Endothelial cell of umbilical vein (primary cell): ENCODE data around the gene UBASH3A. TPM values are rescaled to one million over a fixed set of nuclear protein-coding genes. Genes with fewer than 3 reads are reported as not detected.

Experiments
- BruUV-seq: library from RNA; stranded (reverse); fragments of 400-500 nt; replicated peaks from 2 replicates; lab custom pipeline; 2021; lab: Mats Ljungman, UMichigan
- CTCF ChIA-PET: fragments of 300-600, 350-600 bp; sonication (Branson Sonifier 250); formaldehyde crosslinking; loops from one replicate; lab custom pipeline; 2021; ENCODE audit warnings: antibody characterized with exemption, inconsistent platforms; lab: Charles Lee
- POLR2A ChIA-PET: fragments of 300-600, 350-600 bp; sonication (Branson Sonifier 250); formaldehyde crosslinking; loops from one replicate; lab custom pipeline; 2021; ENCODE audit warnings: antibody characterized with exemption, inconsistent platforms; lab: Charles Lee
- DNase-seq: peaks from one replicate; pipeline ENCODE4 v3.0.0-alpha.2; 2011; ENCODE audit warnings: low read depth, low spot score
- FAIRE-seq: peaks from 2 replicates; lab custom pipeline; 2011; peaks lifted over from hg19 to GRCh38; lab: Jason Lieb, UNC
- H2AFZ ChIP-seq: 2 replicates; pipeline ENCODE4 v1.6.0; 2012; ENCODE audit warnings: low read depth, low read length, control low read depth, inconsistent platforms
- H3K27ac ChIP-seq: 2 replicates; pipeline ENCODE4 v1.5.1; 2011; ENCODE audit warnings: low read depth, mild to moderate bottlenecking, control low read depth, low read length, moderate library complexity; ENCODE audit not compliant: insufficient read depth
- H3K27me3 ChIP-seq, 2 experiments: 2 replicates each; pipeline versions ENCODE4 v1.6.0 to v1.6.1; 2011; ENCODE audit warnings: low read length in 2 of 2, mixed read lengths in 1 of 2; ENCODE audit not compliant: control insufficient read depth in 2 of 2, insufficient read depth in 2 of 2
- H3K36me3 ChIP-seq, 2 experiments: 2 replicates in 1 of 2; 3 replicates in 1 of 2; pipeline ENCODE4 v1.5.1; 2011; ENCODE audit warnings: low read length in 2 of 2, mild to moderate bottlenecking in 1 of 2, moderate library complexity in 1 of 2; ENCODE audit not compliant: control insufficient read depth in 2 of 2, insufficient read depth in 2 of 2; ENCODE audit errors: extremely low read depth in 1 of 2
- H3K4me1 ChIP-seq: 3 replicates; pipeline ENCODE4 v1.5.1; 2011; ENCODE audit warnings: mild to moderate bottlenecking, low read length; ENCODE audit not compliant: control insufficient read depth, insufficient read depth; ENCODE audit errors: extremely low read depth
- H3K4me2 ChIP-seq: 2 replicates; pipeline ENCODE4 v1.6.1; 2011; ENCODE audit warnings: low read length, control low read depth, mixed read lengths; ENCODE audit not compliant: insufficient read depth
- H3K4me3 ChIP-seq, 3 experiments: fragments of 200-600 bp in 1 of 3; sonication (generic), shearing (Covaris generic) in 1 of 3; replicated peaks in 1 of 3; 2 replicates each; pipeline ENCODE4 v1.5.1; 2011 to 2016; ENCODE audit warnings: control low read depth in 3 of 3, low read length in 3 of 3, mild to moderate bottlenecking in 2 of 3, inconsistent platforms in 1 of 3, low read depth in 1 of 3, moderate library complexity in 1 of 3; ENCODE audit not compliant: insufficient read depth in 1 of 3
- H3K79me2 ChIP-seq: 2 replicates; pipeline ENCODE4 v1.6.0; 2012; ENCODE audit warnings: low read length, inconsistent platforms; ENCODE audit not compliant: control insufficient read depth, insufficient read depth
- H3K9ac ChIP-seq: replicated peaks from 2 replicates; pipeline ENCODE3; 2011; ENCODE audit warnings: low read length, control low read depth; ENCODE audit not compliant: insufficient read depth; ENCODE audit errors: extremely low read depth
- H3K9me1 ChIP-seq: replicated peaks from 3 replicates; pipeline ENCODE4 v1.6.0; 2011; ENCODE audit warnings: mild to moderate bottlenecking, low read length; ENCODE audit not compliant: control insufficient read depth, insufficient read depth; ENCODE audit errors: extremely low read depth
- H3K9me3 ChIP-seq: replicated peaks from 2 replicates; pipeline ENCODE4 v1.5.1; 2012; ENCODE audit warnings: low read length, inconsistent platforms; ENCODE audit not compliant: control insufficient read depth, insufficient read depth
- H4K20me1 ChIP-seq: replicated peaks from 2 replicates; pipeline ENCODE3; 2011; ENCODE audit warnings: mild to moderate bottlenecking, low read length; ENCODE audit not compliant: control insufficient read depth, insufficient read depth; ENCODE audit errors: extremely low read depth
- EZH2 ChIP-seq: IDR thresholded peaks from 2 replicates; pipeline ENCODE4 v1.6.1; 2012; ENCODE audit warnings: borderline replicate concordance, low read depth, mild to moderate bottlenecking, moderate library complexity, low read length, inconsistent platforms; ENCODE audit not compliant: severe bottlenecking
- FOS ChIP-seq: IDR thresholded peaks from 2 replicates; pipeline ENCODE4 v1.6.1; 2011; ENCODE audit warnings: mild to moderate bottlenecking, low read length, moderate library complexity, borderline replicate concordance; ENCODE audit not compliant: insufficient read depth
- GATA2 ChIP-seq: IDR thresholded peaks from 2 replicates; pipeline ENCODE4 v1.7.0; 2011; ENCODE audit warnings: low read depth, mild to moderate bottlenecking, moderate library complexity, mixed read lengths, low read length; ENCODE audit not compliant: insufficient read length, insufficient read depth
- JUN ChIP-seq: IDR thresholded peaks from 2 replicates; pipeline ENCODE4 v1.6.1; 2011; ENCODE audit warnings: borderline replicate concordance, low read depth; ENCODE audit not compliant: insufficient read length, insufficient read depth
- MAX ChIP-seq: IDR thresholded peaks from 2 replicates; pipeline ENCODE4 v1.6.1; 2011; ENCODE audit not compliant: insufficient read depth, insufficient read length
- MYC ChIP-seq: IDR thresholded peaks from one replicate; pipeline ENCODE4 v1.6.1; 2011; ENCODE audit warnings: mild to moderate bottlenecking, low read depth, low read length
- POLR2A ChIP-seq: IDR thresholded peaks from 2 replicates; pipeline ENCODE4 v1.6.1; 2012; ENCODE audit warnings: low read depth, mild to moderate bottlenecking, control low read depth, low read length
- POLR2AphosphoS5 ChIP-seq: IDR thresholded peaks from 2 replicates; pipeline ENCODE4 v1.6.1; 2012; ENCODE audit warnings: low read depth, mild to moderate bottlenecking, control low read depth, low read length, moderate library complexity; ENCODE audit not compliant: insufficient read depth
- dilution Hi-C: fragments of 300-500 bp; cut with MboI; formaldehyde crosslinking; loops from one replicate; pipeline ENCODE4 v1.15.0; 2019; ENCODE audit warnings: low sequenced_read_pairs; ENCODE audit not compliant: extremely low pct_ligation_motif_present
- intact Hi-C: fragments of 100-400 bp; cut with micrococcal nuclease; formaldehyde crosslinking; loops from one replicate; pipeline ENCODE4 v1.10.0; 2022
- polyA plus RNA-seq, 4 experiments: library from polyadenylated mRNA; depleted of rRNA in 3 of 4; stranded (reverse) in 3 of 4; unstranded in 1 of 4; fragments of >200 nt; gene quantifications; 2 replicates each; pipeline versions ENCODE4 v1.2.1 to v1.2.3, GENCODE V29; 2011 to 2012; ENCODE audit warnings: missing spikeins in 1 of 4
- total RNA-seq: library from RNA; stranded (reverse); gene quantifications from 2 replicates; pipeline ENCODE4 v1.2.3, GENCODE V29; 2021
- TF ChIP-seq, protein P1 (sequence below), 2 donors: IDR thresholded peaks; 1 replicate in 1 of 2; 2 replicates in 1 of 2; pipeline ENCODE4 v1.5.1; 2011; ENCODE audit warnings: low read length in 2 of 2, mild to moderate bottlenecking in 2 of 2, moderate library complexity in 2 of 2, control low read depth in 1 of 2, inconsistent platforms in 1 of 2, low read depth in 1 of 2; ENCODE audit not compliant: insufficient read depth in 1 of 2; ENCODE audit errors: extremely low read depth in 1 of 2

The UBASH3A gene
- total and polyA plus RNA-seq, 2 donors (not counting 3 experiments of a cell fraction or from before 2014, with no cell fraction given) = not detected

GRCh38 chr21:42496120-42496838 lies 92.6 kb downstream of the UBASH3A start, which contains the start of gene RSPH1:
TSS of gene RSPH1 (minus strand) at chr21:42496224. CDS start at chr21:42496186, 38 bp downstream.
- H4K20me1 ChIP-seq = no peaks in the 10 kb centered on the region
- FAIRE-seq (peak; percentile 99), DNase-seq (peak; percentile 99)
- peaks cover 6 to 7% of the 10 kb centered on the region in 2 experiments for H3K27me3 ChIP-seq
- TF ChIP-seq EZH2 (no peak), POLR2A (no peak), JUN (no peak), MYC (no peak), POLR2AphosphoS5 (no peak), FOS (no peak), GATA2 (no peak), MAX (no peak)
- TF ChIP-seq, protein P1, sequence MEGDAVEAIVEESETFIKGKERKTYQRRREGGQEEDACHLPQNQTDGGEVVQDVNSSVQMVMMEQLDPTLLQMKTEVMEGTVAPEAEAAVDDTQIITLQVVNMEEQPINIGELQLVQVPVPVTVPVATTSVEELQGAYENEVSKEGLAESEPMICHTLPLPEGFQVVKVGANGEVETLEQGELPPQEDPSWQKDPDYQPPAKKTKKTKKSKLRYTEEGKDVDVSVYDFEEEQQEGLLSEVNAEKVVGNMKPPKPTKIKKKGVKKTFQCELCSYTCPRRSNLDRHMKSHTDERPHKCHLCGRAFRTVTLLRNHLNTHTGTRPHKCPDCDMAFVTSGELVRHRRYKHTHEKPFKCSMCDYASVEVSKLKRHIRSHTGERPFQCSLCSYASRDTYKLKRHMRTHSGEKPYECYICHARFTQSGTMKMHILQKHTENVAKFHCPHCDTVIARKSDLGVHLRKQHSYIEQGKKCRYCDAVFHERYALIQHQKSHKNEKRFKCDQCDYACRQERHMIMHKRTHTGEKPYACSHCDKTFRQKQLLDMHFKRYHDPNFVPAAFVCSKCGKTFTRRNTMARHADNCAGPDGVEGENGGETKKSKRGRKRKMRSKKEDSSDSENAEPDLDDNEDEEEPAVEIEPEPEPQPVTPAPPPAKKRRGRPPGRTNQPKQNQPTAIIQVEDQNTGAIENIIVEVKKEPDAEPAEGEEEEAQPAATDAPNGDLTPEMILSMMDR (IDR thresholded peaks at IDR 0.05; ENCODE audit: extremely low read depth in 1 of 2, insufficient read depth in 1 of 2, low read depth in 1 of 2, low read length in 2 of 2) = no peak
- POLR2A ChIA-PET = no interaction called here
- BruUV-seq = no TSS peak
- H3K4me3 ChIP-seq = peak within 1 kb of the TSS; percentile 50 to 59 (median 54)
- CTCF ChIA-PET = no interaction called here
- dilution Hi-C loops = no loop called here
- no peaks in the 10 kb centered on the region for H3K79me2 ChIP-seq
- peaks cover 13% of the 10 kb centered on the region for H3K4me1 ChIP-seq
- H3K9me3 ChIP-seq = no peaks in the 10 kb centered on the region
- H3K4me2 ChIP-seq = peak within 1 kb of the TSS; percentile 87
- peak within 1 kb of the TSS; percentile 97 for H2AFZ ChIP-seq
- H3K36me3 ChIP-seq = no peaks in the 10 kb centered on the region
- intact Hi-C loops = loop anchor here (1.0 kb wide), 1 partner anchor 46 kb away; no protein-coding TSS in a partner anchor
- H3K9me1 ChIP-seq = no peaks in the 10 kb centered on the region
- H3K9ac ChIP-seq = peak within 1 kb of the TSS; percentile 47
- H3K27ac ChIP-seq = peak within 1 kb of the TSS; percentile 14
